GM23248 (cell line): ENCODE measurements around the gene MYRF. TPM values are rescaled to one million over a fixed set of nuclear protein-coding genes. Genes with fewer than 3 reads are reported as not detected.
A peak's percentile ranks its signal among the peaks of the same experiment; 100 is the strongest.

ENCODE experiments used
- DNase-seq: peaks from one replicate; pipeline ENCODE4 v3.0.0-alpha.2; 2015
- H2AFZ ChIP-seq: fragments of 200-600 bp; sonication (generic); 2 replicates; pipeline ENCODE4 v1.6.1; 2016; ENCODE audit warnings: antibody characterized with exemption
- H3F3A ChIP-seq: fragments of 200-600 bp; sonication (generic); 2 replicates; pipeline ENCODE4 v1.6.1; 2016; ENCODE audit warnings: mild to moderate bottlenecking, antibody characterized with exemption, mixed run types; ENCODE audit not compliant: insufficient read depth
- H3K27ac ChIP-seq: fragments of 200-600 bp; sonication (generic); 2 replicates; pipeline ENCODE4 v1.5.1; 2016; ENCODE audit warnings: mild to moderate bottlenecking
- H3K27me3 ChIP-seq: fragments of 200-600 bp; sonication (generic); replicated peaks from 2 replicates; pipeline ENCODE4 v1.6.1; 2016; ENCODE audit warnings: mild to moderate bottlenecking; ENCODE audit not compliant: insufficient read depth
- H3K36me3 ChIP-seq: fragments of 200-600 bp; sonication (generic); 2 replicates; pipeline ENCODE4 v1.6.1; 2016; ENCODE audit warnings: low read depth, mild to moderate bottlenecking
- H3K4me1 ChIP-seq: fragments of 200-600 bp; sonication (generic); 2 replicates; pipeline ENCODE4 v1.6.1; 2016; ENCODE audit warnings: mild to moderate bottlenecking; ENCODE audit not compliant: insufficient read depth
- H3K4me2 ChIP-seq: fragments of 200-600 bp; sonication (generic); one replicate; pipeline ENCODE4 v1.6.1; 2016; ENCODE audit warnings: mild to moderate bottlenecking; ENCODE audit not compliant: unreplicated experiment
- H3K4me3 ChIP-seq: fragments of 200-600 bp; sonication (generic); 2 replicates; pipeline ENCODE4 v1.5.1; 2016; ENCODE audit warnings: mild to moderate bottlenecking
- H3K79me2 ChIP-seq: fragments of 200-600 bp; sonication (generic); 2 replicates; pipeline ENCODE4 v1.6.1; 2016; ENCODE audit warnings: mild to moderate bottlenecking; ENCODE audit not compliant: insufficient read depth
- H3K9ac ChIP-seq: fragments of 200-600 bp; sonication (generic); 2 replicates; pipeline ENCODE4 v1.6.1; 2016; ENCODE audit warnings: mild to moderate bottlenecking
- H3K9me2 ChIP-seq: fragments of 200-600 bp; sonication (generic); 2 replicates; pipeline ENCODE4 v1.6.1; 2016; ENCODE audit warnings: mixed run types, mild to moderate bottlenecking, moderate library complexity; ENCODE audit not compliant: insufficient read depth
- H3K9me3 ChIP-seq: fragments of 200-600 bp; sonication (generic); one replicate; pipeline ENCODE4 v1.6.1; 2017; ENCODE audit warnings: low read depth
- H4K20me1 ChIP-seq: fragments of 200-600 bp; sonication (generic); 2 replicates; pipeline ENCODE4 v1.6.0; 2016; ENCODE audit not compliant: insufficient read depth
- EZH2 ChIP-seq: fragments of 200-600 bp; sonication (generic); IDR thresholded peaks from 2 replicates; pipeline ENCODE4 v1.6.1; 2018; ENCODE audit warnings: antibody characterized with exemption, mild to moderate bottlenecking; ENCODE audit not compliant: insufficient read depth, poor library complexity, severe bottlenecking
- EZH2phosphoT487 ChIP-seq: fragments of 200-600 bp; sonication (generic); IDR thresholded peaks from 2 replicates; pipeline ENCODE4 v1.6.1; 2018; ENCODE audit warnings: antibody characterized with exemption, moderate library complexity, mild to moderate bottlenecking, low read depth; ENCODE audit not compliant: insufficient read depth
- WGBS, 2 experiments: methylation state at CpG; one replicate each; pipeline ENCODE4 v1.1.6; 2015 to 2017; ENCODE audit warnings: low lambda C conversion rate in 2 of 2, low coverage in 1 of 2; ENCODE audit errors: missing lambda C conversion rate in 2 of 2; 5-methylcytosine and 5-hydroxymethylcytosine counted together
- in situ Hi-C: fragments of 300-500 bp; cut with MboI; formaldehyde crosslinking; loops from 2 replicates; pipeline ENCODE4 v1.15.0; 2020
- polyA plus RNA-seq: library from polyadenylated mRNA; unstranded; fragments of >200 nt; fragmentation: Nextera tagmentation; extraction: Ambion mirVana; gene quantifications from 2 replicates; pipeline ENCODE4 v1.2.1, GENCODE V29; 2016
- total RNA-seq: library from RNA; depleted of rRNA; stranded (reverse); fragments of >200 nt; shearing (Covaris generic); gene quantifications from 2 replicates; pipeline ENCODE4 v1.2.3, GENCODE V29; 2014

MYRF gene
- total and polyA plus RNA-seq, 2 experiments from 2014 or later = 0.05 TPM; not detected in 1

DNA sequence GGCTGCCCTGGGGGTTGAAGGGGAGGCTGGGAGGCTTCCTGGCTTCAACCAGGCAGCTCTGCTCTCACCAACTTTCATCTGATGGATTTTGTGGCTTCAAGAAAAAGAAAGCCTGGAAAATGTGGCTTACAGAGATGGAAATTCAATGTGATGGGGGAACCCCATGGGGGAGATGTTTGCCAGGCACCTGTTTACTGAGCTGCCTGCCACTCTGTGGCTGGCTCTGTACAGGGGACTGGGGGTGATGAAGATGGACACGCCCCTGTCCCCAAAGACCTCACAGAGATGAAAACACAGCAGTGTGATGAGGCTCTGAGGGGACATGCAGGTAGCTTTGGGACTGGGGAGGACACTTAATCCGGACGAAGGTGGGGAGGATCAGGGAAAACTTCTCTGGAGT is 29.9 kb downstream of the MYRF start:
- in situ Hi-C loops = no loop called here
- Histone ChIP-seq H3K4me3 (no peak overlapping the region), H3K4me2 (no peak overlapping the region), H3K36me3 (no peaks in the 10 kb centered on the region), H3F3A (no peaks in the 10 kb centered on the region), H2AFZ (no peak overlapping the region), H3K79me2 (no peaks in the 10 kb centered on the region), H3K4me1 (no peaks in the 10 kb centered on the region), H3K9me3 (no peaks in the 10 kb centered on the region), H4K20me1 (no peaks in the 10 kb centered on the region), H3K27ac (no peak overlapping the region), H3K9me2 (no peaks in the 10 kb centered on the region), H3K27me3 (no peaks in the 10 kb centered on the region), H3K9ac (no peak overlapping the region)
- TF ChIP-seq EZH2 = no peak
- TF ChIP-seq EZH2phosphoT487 = no peak
- no peak for DNase-seq
- 88% methylated on average over 3 of the region's 3 CpGs for WGBS, 2 experiments

DNA sequence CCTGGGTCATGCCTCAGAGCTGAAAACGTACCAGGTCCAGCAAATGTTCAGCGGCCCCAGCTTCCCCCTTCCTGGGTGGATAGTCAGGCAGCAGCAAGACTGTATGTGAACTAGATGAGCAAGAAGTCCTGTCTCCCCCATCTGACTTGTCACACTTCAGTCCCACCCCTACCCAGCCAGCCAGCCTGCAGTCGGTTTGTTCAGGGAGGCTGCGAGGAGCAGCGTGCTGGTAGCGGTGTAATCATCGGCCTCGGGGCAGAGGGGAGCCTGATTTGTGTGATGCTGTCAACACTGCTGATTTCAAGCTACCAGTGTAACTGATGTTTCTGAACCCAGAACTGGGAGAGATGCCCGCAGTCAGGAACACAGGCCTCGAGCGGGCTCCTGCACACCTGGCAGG is 30.4 kb downstream of the MYRF start:
- no peaks in the 10 kb centered on the region for H3K36me3 ChIP-seq
- H3F3A ChIP-seq = no peaks in the 10 kb centered on the region
- no peak overlapping the region for H3K4me3 ChIP-seq
- no peaks in the 10 kb centered on the region for H3K4me1 ChIP-seq
- H3K4me2 ChIP-seq = no peak overlapping the region
- H4K20me1 ChIP-seq = no peaks in the 10 kb centered on the region
- no peak overlapping the region for H3K27ac ChIP-seq
- H3K27me3 ChIP-seq = no peaks in the 10 kb centered on the region
- H3K9ac ChIP-seq = no peak overlapping the region
- H2AFZ ChIP-seq = no peak overlapping the region
- H3K9me2 ChIP-seq = no peaks in the 10 kb centered on the region
- no peaks in the 10 kb centered on the region for H3K9me3 ChIP-seq
- WGBS, 2 experiments = 83 to 86% methylated on average over 11 of the region's 11 CpGs
- TF ChIP-seq EZH2 (no peak), EZH2phosphoT487 (no peak)
- DNase-seq = no peak
- no peaks in the 10 kb centered on the region for H3K79me2 ChIP-seq
- in situ Hi-C loops = no loop called here

DNA sequence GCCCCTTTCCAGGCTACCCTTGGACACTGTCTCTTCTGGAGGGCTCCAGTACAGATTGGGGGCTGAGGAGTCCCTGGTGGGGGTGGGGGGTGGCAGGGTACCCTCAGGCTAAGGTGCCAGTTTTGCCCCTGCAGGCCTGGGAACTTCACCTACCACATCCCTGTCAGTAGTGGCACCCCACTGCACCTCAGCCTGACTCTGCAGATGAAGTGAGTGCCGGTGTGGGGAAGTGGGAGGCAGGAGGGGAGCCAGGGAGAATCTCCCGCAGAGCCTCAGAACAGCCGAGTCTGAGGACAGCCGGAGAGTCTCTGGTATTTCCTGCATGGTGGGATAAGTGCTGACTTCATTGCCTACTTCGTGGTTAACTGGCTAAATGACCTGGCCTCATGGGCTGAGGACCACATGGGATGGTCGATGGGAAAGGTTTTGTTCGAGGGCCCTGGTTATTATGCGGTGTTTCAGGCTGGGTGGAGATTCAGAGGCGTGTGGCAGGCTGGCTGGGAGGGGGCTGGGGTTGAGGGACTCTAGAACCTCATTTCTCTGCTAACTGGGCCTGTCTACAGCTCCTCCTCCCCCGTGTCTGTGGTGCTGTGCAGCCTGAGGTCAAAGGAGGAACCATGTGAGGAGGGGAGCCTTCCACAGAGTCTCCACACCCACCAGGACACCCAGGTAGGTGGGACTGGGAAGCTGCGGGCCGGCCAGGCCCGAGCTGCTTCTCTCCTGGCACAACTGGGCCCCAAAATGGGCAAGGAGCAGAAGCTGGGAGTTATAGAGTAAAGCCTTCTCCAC is 31.5 kb downstream of the MYRF start:
- DNase-seq = peak; percentile 34
- H4K20me1 ChIP-seq = no peaks in the 10 kb centered on the region
- 0 out of 2 replicates have a peak, but pooled peaks cover 5% of the 10 kb centered on the region for H3K36me3 ChIP-seq
- TF ChIP-seq EZH2phosphoT487 (no peak), EZH2 (no peak)
- H3K27me3 ChIP-seq = no peaks in the 10 kb centered on the region
- H3F3A ChIP-seq = no peaks in the 10 kb centered on the region
- no peaks in the 10 kb centered on the region for H3K79me2 ChIP-seq
- no peak overlapping the region for H3K4me2 ChIP-seq
- H3K9ac ChIP-seq = no peak overlapping the region
- H3K9me2 ChIP-seq = no peaks in the 10 kb centered on the region
- no peaks in the 10 kb centered on the region for H3K4me1 ChIP-seq
- H2AFZ ChIP-seq = no peak overlapping the region
- no peak overlapping the region for H3K27ac ChIP-seq
- WGBS, 2 experiments = 64 to 65% methylated on average over 13 of the region's 13 CpGs
- H3K4me3 ChIP-seq = no peak overlapping the region
- in situ Hi-C loops = no loop called here
- no peaks in the 10 kb centered on the region for H3K9me3 ChIP-seq

DNA sequence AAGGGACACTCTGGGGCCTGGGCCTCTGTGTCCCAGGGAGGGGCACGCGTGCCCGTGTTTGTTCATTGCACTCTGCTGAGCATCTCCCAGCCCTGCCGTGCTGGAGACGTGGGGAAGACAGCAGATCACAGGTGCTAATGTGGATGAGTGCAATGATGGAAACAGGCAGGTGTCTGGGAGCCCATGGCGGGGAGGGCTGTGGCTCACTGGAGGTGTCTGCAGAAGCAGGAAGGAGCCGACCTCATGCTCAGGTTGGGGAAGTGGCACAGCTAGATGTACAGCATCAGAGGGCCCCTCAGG is 32.0 kb downstream of the MYRF start:
- Histone ChIP-seq H3K27me3 (no peaks in the 10 kb centered on the region), H3K27ac (no peak overlapping the region), H2AFZ (no peak overlapping the region), H4K20me1 (no peaks in the 10 kb centered on the region), H3K9me3 (no peaks in the 10 kb centered on the region), H3K9ac (no peak overlapping the region), H3K9me2 (no peaks in the 10 kb centered on the region), H3F3A (no peaks in the 10 kb centered on the region), H3K4me2 (no peak overlapping the region), H3K36me3 (0 out of 2 replicates have a peak, but pooled peaks cover 9% of the 10 kb centered on the region), H3K4me3 (no peak overlapping the region), H3K79me2 (no peaks in the 10 kb centered on the region), H3K4me1 (no peaks in the 10 kb centered on the region)
- no peak for TF ChIP-seq EZH2
- 69 to 79% methylated on average over 7 of the region's 7 CpGs for WGBS, 2 experiments
- DNase-seq = no peak
- in situ Hi-C loops = no loop called here
